ENCODE results near the gene IRF8. TPM values are rescaled to one million over a fixed set of nuclear protein-coding genes. Genes with fewer than 3 reads are reported as not detected.
A peak's percentile ranks its signal among the peaks of the same experiment; 100 is the strongest.

Gene IRF8
- total and polyA plus RNA-seq, 7 donors: 3.5 to 74.0 (median 10.8) TPM

- Histone ChIP-seq H3K4me1 (peaks cover 0 to 7% (median 0%) of the 10 kb centered on the region in 4 donors), H3K27me3 (peaks cover 2 to 37% (median 5%) of the 10 kb centered on the region in 3 donors), H3K4me3 (no peak overlapping the region), H3K27ac (peak overlapping the region in 2 of 4 donors; percentile 25 to 31), H3K9me3 (no peaks in the 10 kb centered on the region), H3K36me3 (no peaks in the 10 kb centered on the region)
- intact Hi-C loops (cut with DNase I): no loop called here
- no peak for DNase-seq
- 69 to 78% methylated on average over 7 of the region's 7 CpGs for WGBS, 2 donors
- no peak for TF ChIP-seq POLR2AphosphoS5 (IDR thresholded peaks at IDR 0.05)
- TF ChIP-seq EP300 (IDR thresholded peaks at IDR 0.05): no peak
- TF ChIP-seq CTCF (IDR thresholded peaks at IDR 0.05): no peak
Observed at GRCh38 chr16:85927959-85928358, 29.0 kb downstream of the IRF8 start.

- DNase-seq: peak; percentile 82
- Histone ChIP-seq H3K36me3 (no peaks in the 10 kb centered on the region), H3K4me3 (no peak overlapping the region), H3K9me3 (no peaks in the 10 kb centered on the region), H3K27me3 (peaks cover 2 to 37% (median 5%) of the 10 kb centered on the region in 3 donors), H3K27ac (no peak overlapping the region), H3K4me1 (peaks cover 0 to 7% (median 0%) of the 10 kb centered on the region in 4 donors)
- TF ChIP-seq CTCF (IDR thresholded peaks at IDR 0.05) (no peak), POLR2AphosphoS5 (IDR thresholded peaks at IDR 0.05) (peak in 2 of 4 donors; percentile 27 to 38)
- WGBS, 2 donors: 39 to 76% methylated on average over 10 of the region's 10 CpGs
- intact Hi-C loops (cut with DNase I): no loop called here
Observed at GRCh38 chr16:85928401-85928820, 29.4 kb downstream of the IRF8 start.

- WGBS, 2 donors: 88 to 89% methylated on average over 16 of the region's 16 CpGs
- TF ChIP-seq POLR2AphosphoS5 (IDR thresholded peaks at IDR 0.05): no peak
- H3K9me3 ChIP-seq: no peaks in the 10 kb centered on the region
- no peaks in the 10 kb centered on the region for H3K36me3 ChIP-seq
- H3K4me3 ChIP-seq: no peak overlapping the region
- H3K27me3 ChIP-seq: peaks cover 2 to 32% (median 5%) of the 10 kb centered on the region in 3 donors
- intact Hi-C loops (cut with DNase I): no loop called here
- H3K4me1 ChIP-seq: peaks cover 0 to 7% (median 0%) of the 10 kb centered on the region in 4 donors
- no peak overlapping the region for H3K27ac ChIP-seq
- no peak for DNase-seq
Observed at GRCh38 chr16:85929259-85929721, 30.3 kb downstream of the IRF8 start.

- Histone ChIP-seq H3K4me1 (peaks cover 0 to 7% (median 0%) of the 10 kb centered on the region in 4 donors), H3K9me3 (no peaks in the 10 kb centered on the region), H3K4me3 (no peak overlapping the region), H3K36me3 (no peaks in the 10 kb centered on the region), H3K27me3 (peaks cover 2 to 32% (median 5%) of the 10 kb centered on the region in 3 donors), H3K27ac (no peak overlapping the region)
- WGBS, 2 donors: 89 to 90% methylated on average over 15 of the region's 15 CpGs
- DNase-seq: no peak
- no peak for TF ChIP-seq EP300 (IDR thresholded peaks at IDR 0.05)
- no peak for TF ChIP-seq POLR2AphosphoS5 (IDR thresholded peaks at IDR 0.05)
- TF ChIP-seq POLR2A (IDR thresholded peaks at IDR 0.05): no peak
- TF ChIP-seq CTCF (IDR thresholded peaks at IDR 0.05): no peak
- intact Hi-C loops (cut with DNase I): no loop called here
Observed at GRCh38 chr16:85930301-85930700, 31.3 kb downstream of the IRF8 start.

- intact Hi-C loops (cut with DNase I): no loop called here
- Histone ChIP-seq H3K4me3 (no peak overlapping the region), H3K27me3 (peaks cover 2 to 33% (median 5%) of the 10 kb centered on the region in 3 donors), H3K27ac (no peak overlapping the region), H3K4me1 (peaks cover 0 to 7% (median 0%) of the 10 kb centered on the region in 4 donors), H3K36me3 (no peaks in the 10 kb centered on the region), H3K9me3 (no peaks in the 10 kb centered on the region)
- no peak for DNase-seq
- WGBS, 2 donors: 85 to 87% methylated on average over 23 of the region's 23 CpGs
- TF ChIP-seq POLR2AphosphoS5 (IDR thresholded peaks at IDR 0.05): no peak
- no peak for TF ChIP-seq CTCF (IDR thresholded peaks at IDR 0.05)
- no peak for TF ChIP-seq EP300 (IDR thresholded peaks at IDR 0.05)
- no peak for TF ChIP-seq POLR2A (IDR thresholded peaks at IDR 0.05)
Observed at GRCh38 chr16:85931596-85932402, 32.8 kb downstream of the IRF8 start.

Data from sigmoid colon (tissue), 7 donors.